OCI-LY7 (cell line): ENCODE results near the gene PLEKHH2.

Experiments used
- CTCF ChIP-seq: fragments of 200-600 bp; sonication (generic); conservative IDR thresholded peaks from 2 replicates; pipeline ENCODE4 v1.5.1; 2014; ENCODE audit warnings: mild to moderate bottlenecking, antibody characterized with exemption, low read length, moderate library complexity, mixed read lengths
- EZH2phosphoT487 ChIP-seq: fragments of 200-600 bp; sonication (generic); IDR thresholded peaks from 2 replicates; pipeline ENCODE4 v1.6.1; 2018; ENCODE audit warnings: low read depth, borderline replicate concordance, mild to moderate bottlenecking, mixed run types, antibody characterized with exemption, low read length, moderate library complexity, mixed read lengths

- TF ChIP-seq CTCF (no peak), EZH2phosphoT487 (no peak)
Observed at GRCh38 chr2:43724728-43725526, 87.9 kb downstream of the PLEKHH2 start.
